GM12873 (cell line): Measurements from ENCODE around the gene NMS.
A peak's percentile ranks its signal among the peaks of the same experiment; 100 is the strongest.

Source experiments
- TF ChIP-seq, protein P1 (sequence below): IDR thresholded peaks from 2 replicates; pipeline ENCODE4 v1.5.1; 2012; ENCODE audit warnings: low read depth, mild to moderate bottlenecking, moderate library complexity, low read length, control low read depth; ENCODE audit not compliant: insufficient read depth; ENCODE audit errors: missing control alignments

The NMS gene

GRCh38 chr2:100460904-100461530, 9.3 kb upstream of the NMS start:
- TF ChIP-seq, protein P1, sequence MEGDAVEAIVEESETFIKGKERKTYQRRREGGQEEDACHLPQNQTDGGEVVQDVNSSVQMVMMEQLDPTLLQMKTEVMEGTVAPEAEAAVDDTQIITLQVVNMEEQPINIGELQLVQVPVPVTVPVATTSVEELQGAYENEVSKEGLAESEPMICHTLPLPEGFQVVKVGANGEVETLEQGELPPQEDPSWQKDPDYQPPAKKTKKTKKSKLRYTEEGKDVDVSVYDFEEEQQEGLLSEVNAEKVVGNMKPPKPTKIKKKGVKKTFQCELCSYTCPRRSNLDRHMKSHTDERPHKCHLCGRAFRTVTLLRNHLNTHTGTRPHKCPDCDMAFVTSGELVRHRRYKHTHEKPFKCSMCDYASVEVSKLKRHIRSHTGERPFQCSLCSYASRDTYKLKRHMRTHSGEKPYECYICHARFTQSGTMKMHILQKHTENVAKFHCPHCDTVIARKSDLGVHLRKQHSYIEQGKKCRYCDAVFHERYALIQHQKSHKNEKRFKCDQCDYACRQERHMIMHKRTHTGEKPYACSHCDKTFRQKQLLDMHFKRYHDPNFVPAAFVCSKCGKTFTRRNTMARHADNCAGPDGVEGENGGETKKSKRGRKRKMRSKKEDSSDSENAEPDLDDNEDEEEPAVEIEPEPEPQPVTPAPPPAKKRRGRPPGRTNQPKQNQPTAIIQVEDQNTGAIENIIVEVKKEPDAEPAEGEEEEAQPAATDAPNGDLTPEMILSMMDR: no peak

DNA sequence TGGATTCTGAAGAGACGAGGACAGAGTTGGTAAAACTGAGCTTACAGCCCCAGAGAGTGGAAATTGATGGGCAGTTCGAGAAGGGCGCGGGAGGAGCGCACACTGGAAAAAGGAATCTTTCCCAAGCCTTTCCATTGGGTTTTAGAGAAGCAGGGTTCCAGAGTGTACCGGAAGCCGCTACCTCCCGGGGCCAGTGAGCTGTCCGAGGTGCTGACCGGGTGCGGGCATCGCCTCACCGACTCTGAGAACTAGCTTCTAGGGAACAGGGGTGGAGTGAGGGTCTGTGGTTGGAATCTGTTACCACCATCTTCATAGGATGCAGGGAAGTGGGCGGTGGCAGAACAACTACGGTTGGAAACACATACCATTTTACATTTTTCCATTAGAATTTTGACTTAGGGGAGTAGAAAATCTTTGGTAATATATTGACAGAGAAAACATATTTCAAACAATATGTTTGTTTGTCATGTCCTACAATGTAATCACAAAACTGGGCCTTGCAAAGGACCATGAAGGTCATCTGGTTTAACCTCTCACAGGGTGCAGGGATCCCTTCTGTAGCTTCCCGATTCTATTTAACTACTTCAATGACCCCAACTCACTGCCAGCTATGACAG, 724 bp downstream of the NMS start:
- TF ChIP-seq, protein P1: no peak

- TF ChIP-seq, protein P1: no peak
These were observed 6.3 kb downstream of the NMS start for GRCh38 chr2:100476606-100477005.

- TF ChIP-seq, protein P1: peak; percentile 48
These were observed 12.5 kb downstream of the NMS start for GRCh38 chr2:100482741-100483140.

DNA sequence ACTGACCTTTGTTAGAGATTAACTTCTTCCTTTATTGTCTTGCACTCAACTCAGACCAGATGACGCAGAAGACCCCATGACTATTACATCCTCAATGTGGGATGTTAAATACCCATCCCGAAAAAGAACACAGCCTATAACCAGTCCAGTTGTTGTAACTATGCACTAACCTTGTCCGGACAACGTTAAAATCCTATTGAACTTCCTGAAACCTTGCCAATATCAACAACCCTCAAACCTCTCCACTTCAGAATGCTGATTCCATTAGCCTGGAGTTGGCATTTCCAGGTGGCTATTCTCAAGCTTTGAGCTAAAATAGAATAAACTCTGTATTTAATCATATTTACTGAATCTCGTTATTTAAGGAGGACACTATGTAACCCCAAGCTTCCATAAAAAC, 13.6 kb downstream of the NMS start:
- TF ChIP-seq, protein P1: no peak

DNA sequence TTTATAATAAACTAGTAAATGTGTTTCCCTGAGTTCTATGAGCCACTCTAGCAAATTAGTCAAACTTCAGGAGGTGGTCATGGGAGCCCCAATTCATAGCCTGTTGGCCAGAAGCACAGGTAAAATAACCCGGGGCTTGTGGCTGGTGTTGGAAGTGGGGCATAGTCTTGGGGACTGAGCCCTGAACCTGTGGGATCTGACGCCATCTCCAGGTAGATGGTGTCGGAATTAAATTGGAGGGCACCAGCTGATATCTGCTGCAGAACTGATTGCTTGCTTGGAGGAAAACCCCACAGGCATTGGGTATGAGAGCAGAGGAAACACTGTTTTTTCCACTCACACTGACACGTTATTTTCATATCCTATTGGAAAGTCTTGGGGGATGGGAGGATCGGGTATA, 14.1 kb downstream of the NMS start:
- TF ChIP-seq, protein P1: no peak

GRCh38 chr2:100485396-100485795, 15.1 kb downstream of the NMS start:
- TF ChIP-seq, protein P1: no peak
